Hepatocyte (in vitro differentiated cells): ENCODE measurements around the gene GALNT14.

Experiments
- EZH2phosphoT487 ChIP-seq: fragments of 200-600 bp; sonication (generic); IDR thresholded peaks from one replicate; pipeline ENCODE4 v1.6.1; 2018; ENCODE audit warnings: antibody characterized with exemption, mild to moderate bottlenecking, low read depth, moderate library complexity; ENCODE audit not compliant: unreplicated experiment, severe bottlenecking
- TF ChIP-seq, protein P1 (sequence below): fragments of 200-600 bp; sonication (generic); IDR thresholded peaks from 2 replicates; pipeline ENCODE4 v1.5.1; 2016; ENCODE audit warnings: antibody characterized with exemption, mild to moderate bottlenecking; ENCODE audit not compliant: poor library complexity

DNA sequence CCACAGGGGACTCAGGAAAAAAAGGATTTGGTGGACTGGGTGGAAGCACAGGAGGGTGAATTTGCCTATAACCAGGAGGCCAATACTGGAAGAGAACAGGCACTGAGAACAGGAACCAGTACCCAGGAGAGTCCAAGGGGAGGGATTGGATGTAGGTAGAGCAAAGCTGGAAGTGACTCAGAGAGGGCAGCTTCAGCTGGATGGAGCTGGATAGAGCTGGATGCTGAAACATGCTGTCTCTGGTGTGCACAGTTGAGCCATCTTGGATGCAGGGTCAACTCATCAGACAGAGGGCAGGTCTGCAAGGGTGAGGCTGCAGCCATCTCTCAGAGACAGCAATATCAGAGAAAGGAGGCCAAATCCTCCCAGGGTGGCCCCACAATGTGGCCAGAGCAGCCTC lies 134.0 kb downstream of the GALNT14 start:
- TF ChIP-seq, protein P1, sequence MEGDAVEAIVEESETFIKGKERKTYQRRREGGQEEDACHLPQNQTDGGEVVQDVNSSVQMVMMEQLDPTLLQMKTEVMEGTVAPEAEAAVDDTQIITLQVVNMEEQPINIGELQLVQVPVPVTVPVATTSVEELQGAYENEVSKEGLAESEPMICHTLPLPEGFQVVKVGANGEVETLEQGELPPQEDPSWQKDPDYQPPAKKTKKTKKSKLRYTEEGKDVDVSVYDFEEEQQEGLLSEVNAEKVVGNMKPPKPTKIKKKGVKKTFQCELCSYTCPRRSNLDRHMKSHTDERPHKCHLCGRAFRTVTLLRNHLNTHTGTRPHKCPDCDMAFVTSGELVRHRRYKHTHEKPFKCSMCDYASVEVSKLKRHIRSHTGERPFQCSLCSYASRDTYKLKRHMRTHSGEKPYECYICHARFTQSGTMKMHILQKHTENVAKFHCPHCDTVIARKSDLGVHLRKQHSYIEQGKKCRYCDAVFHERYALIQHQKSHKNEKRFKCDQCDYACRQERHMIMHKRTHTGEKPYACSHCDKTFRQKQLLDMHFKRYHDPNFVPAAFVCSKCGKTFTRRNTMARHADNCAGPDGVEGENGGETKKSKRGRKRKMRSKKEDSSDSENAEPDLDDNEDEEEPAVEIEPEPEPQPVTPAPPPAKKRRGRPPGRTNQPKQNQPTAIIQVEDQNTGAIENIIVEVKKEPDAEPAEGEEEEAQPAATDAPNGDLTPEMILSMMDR: no peak
- no peak for TF ChIP-seq EZH2phosphoT487
